ACHN (cell line): ENCODE data around the gene PCDHGB7.
"Not testable (repeated sequence)": the region's sequence is repeated elsewhere in the genome, so short reads cannot be mapped to it uniquely, and the experiment has no call there.

ENCODE experiments used
- DNase-seq: peaks from one replicate; pipeline ENCODE4 v3.0.0-alpha.2; 2015
- in situ Hi-C: cut with HindIII; loops from 2 replicates; pipeline ENCODE4 v1.10.0; 2017; ENCODE audit warnings: low sequenced_read_pairs, low pct_ligation_motif_present, low pct_unique_long_range_greater_than_20kb

Gene PCDHGB7

DNA sequence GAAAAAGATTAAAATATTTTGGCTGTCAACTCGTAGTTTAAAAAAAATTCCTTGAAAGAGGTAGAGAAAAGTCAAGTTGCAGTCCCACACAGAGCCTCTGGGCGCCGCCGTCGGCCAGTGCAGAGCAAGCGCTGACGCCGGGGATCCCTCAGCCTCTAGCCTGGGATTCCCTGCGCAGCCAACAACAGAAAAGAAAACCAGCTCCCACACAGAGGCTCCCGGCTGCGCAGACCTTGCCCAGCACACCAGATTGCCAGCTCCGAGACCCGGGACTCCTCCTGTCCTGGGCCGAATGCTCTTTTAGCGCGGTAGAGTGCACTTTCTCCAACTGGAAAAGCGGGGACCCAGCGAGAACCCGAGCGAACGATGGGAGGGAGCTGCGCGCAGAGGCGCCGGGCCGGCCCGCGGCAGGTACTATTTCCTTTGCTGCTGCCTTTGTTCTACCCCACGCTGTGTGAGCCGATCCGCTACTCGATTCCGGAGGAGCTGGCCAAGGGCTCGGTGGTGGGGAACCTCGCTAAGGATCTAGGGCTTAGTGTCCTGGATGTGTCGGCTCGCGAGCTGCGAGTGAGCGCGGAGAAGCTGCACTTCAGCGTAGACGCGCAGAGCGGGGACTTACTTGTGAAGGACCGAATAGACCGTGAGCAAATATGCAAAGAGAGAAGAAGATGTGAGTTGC lies at the start of gene PCDHGB7:
PCDHGB7 (plus strand) TSS at position 184 of the 679 bp plus-strand sequence; CDS start at position 367, 183 bp downstream.
- in situ Hi-C loops, result not testable (repeated sequence)
- DNase-seq, result peak; percentile 78

DNA sequence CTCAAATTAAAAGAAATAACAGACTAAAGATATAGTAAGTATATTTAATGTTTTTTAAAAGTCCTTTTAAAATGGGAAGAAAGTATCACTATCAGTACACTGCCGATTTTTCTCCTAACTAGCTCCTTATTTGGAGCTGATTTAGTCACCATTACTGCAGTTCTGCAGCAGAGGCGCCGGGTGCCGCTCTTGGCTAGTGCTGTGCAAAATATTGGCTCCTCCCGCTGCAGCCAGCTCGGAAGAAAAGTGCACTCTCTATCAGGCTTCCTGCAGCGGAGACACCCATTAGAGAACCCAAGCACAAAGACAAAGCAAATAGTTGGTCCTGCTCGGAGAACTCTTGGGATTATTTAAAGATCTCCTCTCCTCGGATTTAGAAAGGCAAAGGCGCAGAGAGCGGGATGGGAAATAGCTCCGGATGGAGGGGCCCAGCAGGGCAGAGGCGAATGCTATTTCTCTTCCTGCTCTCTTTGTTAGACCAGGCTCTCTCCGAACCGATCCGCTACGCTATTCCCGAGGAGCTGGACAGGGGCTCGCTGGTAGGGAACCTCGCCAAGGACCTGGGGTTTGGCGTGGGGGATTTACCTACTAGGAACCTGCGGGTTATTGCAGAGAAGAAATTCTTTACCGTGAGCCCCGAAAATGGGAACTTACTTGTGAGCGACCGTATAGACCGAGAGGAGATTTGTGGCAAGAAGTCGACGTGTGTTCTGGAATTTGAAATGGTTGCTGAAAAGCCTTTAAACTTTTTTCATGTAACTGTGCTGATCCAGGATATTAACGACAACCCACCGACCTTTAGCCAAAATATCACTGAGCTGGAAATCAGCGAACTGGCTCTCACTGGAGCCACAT lies 47.3 kb upstream of the PCDHGB7 start, which contains the start of gene PCDHGB3:
PCDHGB3 (plus strand) TSS at position 249 of the 855 bp plus-strand sequence; CDS start at position 402, 153 bp downstream.
- in situ Hi-C loops, result no loop called here
- peak; percentile 19 for DNase-seq

DNA sequence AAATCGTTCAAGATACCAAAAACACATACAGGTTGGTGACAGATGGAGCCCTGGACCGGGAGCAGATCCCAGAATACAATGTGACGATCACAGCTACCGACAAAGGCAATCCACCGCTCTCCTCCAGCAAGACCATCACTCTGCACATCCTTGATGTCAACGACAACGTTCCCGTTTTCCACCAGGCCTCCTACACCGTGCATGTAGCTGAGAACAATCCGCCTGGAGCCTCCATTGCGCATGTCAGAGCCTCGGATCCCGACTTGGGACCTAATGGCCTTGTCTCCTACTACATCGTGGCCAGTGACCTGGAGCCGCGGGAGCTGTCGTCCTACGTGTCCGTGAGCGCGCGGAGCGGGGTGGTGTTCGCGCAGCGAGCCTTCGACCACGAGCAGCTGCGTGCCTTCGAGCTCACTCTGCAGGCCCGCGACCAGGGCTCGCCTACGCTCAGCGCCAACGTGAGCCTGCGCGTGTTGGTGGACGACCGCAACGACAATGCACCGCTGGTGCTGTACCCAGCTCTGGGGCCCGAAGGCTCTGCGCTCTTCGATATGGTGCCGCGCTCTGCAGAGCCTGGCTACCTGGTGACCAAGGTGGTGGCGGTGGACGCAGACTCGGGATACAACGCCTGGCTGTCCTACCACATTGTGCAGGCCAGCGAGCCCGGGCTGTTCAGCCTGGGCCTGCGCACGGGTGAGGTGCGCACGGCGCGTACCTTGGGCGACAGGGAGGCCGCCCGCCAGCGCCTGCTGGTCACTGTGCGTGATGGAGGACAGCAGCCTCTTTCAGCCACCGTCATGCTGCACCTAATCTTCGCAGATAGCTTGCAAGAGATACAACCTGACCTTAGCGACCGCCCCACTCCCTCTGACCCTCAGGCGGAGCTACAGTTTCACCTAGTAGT lies 45.7 kb upstream of the PCDHGB7 start:
- no peak for DNase-seq
- in situ Hi-C loops, result no loop called here

DNA sequence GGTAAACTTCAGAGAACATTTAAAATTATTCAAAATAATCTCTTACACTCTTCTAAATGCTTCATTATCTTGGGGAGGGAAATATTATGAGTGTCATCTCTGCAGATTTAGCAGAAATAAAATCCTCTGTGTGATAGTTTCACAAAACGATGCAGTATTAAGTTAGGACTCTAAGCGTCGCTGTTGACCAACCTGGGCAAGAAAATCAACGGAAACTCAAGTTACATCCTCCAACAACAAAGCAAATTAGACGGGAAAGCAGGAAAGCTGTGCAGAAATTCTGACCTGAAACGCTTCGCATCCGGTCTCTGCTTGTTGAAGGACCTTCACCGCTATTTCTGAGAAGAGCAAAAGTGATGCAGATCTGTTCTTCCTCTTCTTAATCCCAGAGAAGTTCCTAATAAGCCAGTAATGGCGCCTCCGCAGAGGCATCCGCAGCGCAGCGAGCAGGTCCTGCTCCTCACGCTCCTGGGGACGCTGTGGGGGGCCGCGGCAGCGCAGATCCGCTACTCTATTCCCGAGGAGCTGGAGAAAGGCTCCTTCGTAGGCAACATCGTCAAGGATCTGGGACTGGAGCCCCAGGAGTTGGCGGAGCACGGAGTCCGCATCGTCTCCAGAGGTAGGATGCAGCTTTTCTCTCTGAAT lies 43.7 kb upstream of the PCDHGB7 start, which contains the start of gene PCDHGA6:
PCDHGA6 (plus strand) TSS at position 219 of the 645 bp plus-strand sequence; CDS start at position 412, 193 bp downstream.
- in situ Hi-C loops, result no loop called here

DNA sequence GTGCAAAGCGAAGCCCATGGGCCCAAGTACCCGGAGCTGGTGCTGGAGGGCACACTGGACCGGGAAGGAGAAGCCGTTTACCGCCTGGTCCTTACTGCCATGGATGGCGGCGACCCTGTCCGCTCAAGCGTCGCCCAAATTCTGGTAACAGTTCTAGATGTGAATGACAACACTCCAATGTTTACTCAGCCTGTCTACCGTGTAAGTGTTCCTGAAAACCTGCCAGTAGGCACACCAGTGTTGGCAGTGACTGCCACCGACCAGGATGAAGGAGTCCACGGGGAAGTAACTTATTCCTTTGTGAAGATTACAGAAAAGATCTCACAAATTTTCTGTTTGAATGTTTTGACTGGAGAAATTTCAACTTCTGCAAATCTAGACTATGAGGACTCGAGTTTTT lies 42.9 kb upstream of the PCDHGB7 start:
- in situ Hi-C loops, result no loop called here
- DNase-seq, result no peak

More for the DNA sequence above, 43.7 kb upstream of the PCDHGB7 start, which contains the start of gene PCDHGA6:
- DNase-seq, result peak; percentile 40

DNA sequence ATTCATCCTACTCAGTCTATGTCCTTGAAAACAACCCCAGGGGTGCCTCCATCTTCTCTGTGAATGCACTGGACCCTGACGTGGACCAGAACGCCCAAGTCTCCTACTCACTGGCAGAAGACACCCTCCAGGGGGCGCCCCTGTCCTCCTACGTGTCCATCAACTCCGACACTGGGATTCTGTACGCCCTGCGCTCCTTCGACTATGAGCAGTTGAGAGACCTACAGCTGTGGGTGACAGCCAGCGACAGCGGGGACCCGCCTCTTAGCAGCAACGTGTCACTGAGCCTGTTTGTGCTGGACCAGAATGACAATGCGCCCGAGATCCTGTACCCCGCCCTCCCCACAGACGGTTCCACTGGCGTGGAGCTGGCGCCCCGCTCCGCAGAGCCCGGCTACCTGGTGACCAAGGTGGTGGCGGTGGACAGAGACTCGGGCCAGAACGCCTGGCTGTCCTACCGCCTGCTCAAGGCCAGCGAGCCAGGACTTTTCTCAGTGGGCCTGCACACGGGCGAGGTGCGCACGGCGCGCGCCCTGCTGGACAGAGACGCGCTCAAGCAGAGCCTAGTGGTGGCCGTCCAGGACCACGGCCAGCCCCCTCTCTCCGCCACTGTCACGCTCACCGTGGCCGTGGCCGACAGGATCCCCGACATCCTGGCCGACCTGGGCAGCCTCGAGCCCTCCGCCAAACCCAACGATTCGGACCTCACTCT lies 41.9 kb upstream of the PCDHGB7 start:
- DNase-seq, in situ Hi-C loops: not testable (repeated sequence)

DNA sequence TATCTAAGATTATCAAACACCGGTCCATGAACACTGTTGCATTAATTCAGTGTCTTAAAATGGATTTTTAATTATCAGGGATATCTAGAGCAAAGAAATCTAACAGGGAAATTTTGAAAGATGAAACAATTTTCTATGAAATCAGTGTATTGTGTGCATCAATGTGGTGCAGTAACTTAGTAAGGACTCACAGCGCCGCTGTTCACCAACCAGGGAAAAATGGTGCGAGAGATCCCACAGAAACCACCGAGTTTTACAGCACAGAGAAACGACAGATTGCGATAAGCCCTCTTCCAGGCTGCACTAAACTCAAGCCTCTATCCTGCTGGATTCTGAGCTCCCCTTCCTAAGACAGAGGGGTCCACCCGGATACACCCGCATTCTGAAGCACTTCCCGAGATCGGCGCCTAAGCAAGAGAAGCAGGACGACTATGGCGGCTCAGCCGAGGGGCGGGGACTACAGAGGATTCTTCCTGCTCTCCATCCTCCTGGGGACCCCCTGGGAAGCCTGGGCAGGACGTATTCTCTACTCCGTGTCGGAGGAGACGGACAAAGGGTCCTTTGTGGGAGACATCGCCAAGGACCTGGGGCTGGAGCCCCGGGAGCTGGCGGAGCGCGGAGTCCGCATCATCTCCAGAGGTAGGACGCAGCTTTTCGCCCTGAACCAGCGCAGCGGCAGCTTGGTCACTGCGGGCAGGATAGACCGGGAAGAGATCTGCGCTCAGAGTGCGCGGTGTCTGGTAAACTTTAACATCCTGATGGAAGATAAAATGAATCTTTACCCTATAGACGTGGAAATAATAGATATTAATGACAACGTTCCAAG lies 34.8 kb upstream of the PCDHGB7 start, which contains the start of gene PCDHGA7:
PCDHGA7 (plus strand) TSS at position 274 of the 826 bp plus-strand sequence; CDS start at position 432, 158 bp downstream.
- DNase-seq, result peak; percentile 60
- in situ Hi-C loops, result no loop called here

DNA sequence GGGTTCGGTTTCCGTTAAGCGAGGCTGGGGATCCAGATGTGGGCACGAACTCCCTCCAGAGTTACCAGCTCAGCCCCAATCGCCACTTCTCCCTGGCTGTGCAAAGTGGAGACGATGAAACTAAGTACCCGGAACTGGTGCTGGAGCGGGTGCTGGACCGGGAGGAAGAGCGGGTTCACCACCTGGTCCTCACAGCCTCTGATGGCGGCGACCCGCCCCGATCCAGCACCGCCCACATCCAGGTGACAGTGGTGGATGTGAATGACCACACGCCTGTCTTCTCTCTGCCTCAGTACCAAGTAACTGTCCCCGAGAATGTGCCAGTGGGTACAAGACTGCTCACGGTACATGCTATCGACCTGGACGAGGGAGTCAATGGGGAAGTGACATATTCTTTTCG lies 34.1 kb upstream of the PCDHGB7 start:
- no peak for DNase-seq
- in situ Hi-C loops, result no loop called here

DNA sequence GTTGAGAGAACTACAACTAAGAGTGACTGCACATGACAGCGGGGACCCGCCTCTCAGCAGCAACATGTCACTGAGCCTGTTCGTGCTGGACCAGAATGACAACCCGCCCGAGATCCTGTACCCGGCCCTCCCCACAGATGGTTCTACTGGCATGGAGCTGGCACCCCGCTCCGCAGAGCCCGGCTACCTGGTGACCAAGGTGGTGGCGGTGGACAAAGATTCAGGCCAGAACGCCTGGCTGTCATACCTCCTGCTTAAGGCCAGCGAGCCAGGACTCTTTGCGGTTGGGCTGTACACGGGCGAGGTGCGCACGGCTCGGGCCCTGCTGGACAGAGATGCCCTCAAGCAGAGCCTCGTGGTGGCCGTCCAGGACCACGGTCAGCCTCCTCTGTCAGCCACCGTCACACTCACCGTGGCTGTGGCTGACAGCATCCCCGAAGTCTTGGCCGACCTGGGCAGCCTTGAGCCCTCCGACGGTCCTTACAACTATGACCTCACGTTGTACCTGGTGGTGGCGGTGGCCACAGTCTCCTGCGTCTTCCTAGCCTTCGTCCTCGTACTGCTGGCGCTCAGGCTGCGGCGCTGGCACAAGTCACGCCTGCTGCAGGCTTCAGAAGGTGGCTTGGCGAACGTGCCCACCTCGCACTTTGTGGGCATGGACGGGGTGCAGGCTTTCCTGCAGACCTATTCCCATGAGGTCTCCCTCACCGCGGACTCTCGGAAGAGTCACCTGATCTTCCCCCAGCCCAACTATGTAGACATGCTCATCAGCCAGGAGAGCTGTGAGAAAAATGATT lies 32.8 kb upstream of the PCDHGB7 start:
- no peak for DNase-seq
- in situ Hi-C loops, result no loop called here

DNA sequence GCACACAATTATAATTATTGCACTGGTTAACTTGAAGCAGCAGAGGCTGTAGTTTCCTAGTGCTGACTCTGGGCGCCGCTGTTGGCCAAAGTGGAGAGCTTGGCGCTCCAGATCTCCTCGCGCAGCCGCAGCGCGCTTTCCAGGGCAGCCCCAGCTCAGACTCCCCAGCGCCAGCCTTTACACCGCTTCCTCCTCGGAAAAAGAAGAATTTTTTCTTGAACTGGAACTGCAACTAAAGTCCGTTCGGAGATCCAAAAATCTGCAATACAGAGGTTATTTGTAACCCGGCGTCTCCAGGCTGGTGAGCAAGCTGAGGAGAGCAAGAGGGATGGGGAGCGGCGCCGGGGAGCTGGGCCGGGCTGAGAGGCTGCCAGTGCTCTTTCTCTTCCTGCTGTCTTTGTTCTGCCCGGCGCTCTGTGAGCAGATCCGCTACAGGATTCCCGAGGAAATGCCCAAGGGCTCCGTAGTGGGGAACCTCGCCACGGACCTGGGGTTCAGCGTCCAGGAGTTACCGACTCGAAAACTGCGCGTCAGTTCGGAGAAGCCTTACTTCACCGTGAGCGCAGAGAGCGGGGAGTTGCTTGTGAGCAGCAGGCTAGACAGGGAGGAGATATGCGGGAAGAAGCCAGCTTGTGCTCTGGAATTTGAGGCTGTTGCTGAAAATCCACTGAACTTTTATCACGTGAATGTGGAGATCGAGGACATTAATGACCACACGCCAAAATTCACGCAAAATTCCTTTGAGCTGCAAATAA lies 29.7 kb upstream of the PCDHGB7 start, which contains the start of gene PCDHGB4:
PCDHGB4 (plus strand) TSS at position 142 of the 755 bp plus-strand sequence; CDS start at position 329, 187 bp downstream.
- DNase-seq, in situ Hi-C loops: not testable (repeated sequence)

DNA sequence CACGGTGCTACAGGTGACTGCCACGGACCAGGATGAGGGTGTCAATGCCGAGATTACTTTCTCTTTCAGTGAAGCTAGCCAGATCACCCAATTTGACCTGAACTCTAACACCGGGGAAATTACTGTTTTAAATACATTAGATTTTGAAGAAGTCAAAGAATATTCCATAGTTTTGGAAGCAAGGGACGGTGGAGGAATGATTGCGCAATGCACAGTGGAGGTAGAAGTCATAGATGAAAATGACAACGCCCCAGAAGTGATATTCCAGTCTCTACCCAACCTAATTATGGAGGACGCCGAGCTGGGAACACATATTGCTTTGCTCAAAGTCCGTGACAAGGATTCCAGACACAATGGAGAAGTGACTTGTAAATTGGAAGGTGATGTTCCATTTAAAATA lies 28.8 kb upstream of the PCDHGB7 start:
- DNase-seq, result no peak
- in situ Hi-C loops, result no loop called here

DNA sequence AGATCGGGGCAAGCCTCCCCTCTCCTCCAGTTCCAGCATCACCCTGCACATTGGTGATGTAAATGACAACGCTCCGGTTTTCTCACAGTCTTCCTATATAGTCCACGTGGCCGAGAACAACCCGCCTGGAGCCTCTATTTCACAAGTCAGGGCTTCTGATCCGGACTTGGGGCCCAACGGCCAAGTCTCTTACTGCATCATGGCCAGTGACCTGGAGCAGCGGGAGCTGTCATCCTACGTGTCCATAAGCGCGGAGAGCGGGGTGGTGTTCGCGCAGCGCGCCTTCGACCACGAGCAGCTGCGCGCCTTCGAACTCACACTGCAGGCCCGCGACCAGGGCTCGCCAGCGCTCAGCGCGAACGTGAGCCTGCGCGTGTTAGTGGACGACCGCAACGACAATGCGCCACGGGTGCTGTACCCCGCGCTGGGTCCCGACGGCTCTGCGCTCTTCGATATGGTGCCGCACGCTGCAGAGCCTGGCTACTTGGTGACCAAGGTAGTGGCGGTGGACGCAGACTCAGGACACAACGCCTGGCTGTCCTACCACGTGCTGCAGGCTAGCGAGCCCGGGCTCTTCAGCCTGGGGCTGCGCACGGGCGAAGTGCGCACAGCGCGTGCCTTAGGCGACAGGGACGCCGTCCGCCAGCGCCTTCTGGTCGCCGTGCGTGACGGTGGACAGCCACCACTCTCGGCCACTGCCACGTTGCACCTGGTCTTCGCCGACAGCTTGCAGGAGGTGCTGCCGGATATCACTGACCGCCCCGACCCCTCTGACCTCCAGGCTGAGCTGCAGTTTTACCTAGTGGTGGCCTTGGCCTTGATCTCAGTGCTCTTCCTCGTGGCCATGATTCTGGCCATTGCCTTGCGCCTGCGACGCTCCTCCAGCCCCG lies 28.1 kb upstream of the PCDHGB7 start:
- no peak for DNase-seq
- in situ Hi-C loops, result no loop called here

DNA sequence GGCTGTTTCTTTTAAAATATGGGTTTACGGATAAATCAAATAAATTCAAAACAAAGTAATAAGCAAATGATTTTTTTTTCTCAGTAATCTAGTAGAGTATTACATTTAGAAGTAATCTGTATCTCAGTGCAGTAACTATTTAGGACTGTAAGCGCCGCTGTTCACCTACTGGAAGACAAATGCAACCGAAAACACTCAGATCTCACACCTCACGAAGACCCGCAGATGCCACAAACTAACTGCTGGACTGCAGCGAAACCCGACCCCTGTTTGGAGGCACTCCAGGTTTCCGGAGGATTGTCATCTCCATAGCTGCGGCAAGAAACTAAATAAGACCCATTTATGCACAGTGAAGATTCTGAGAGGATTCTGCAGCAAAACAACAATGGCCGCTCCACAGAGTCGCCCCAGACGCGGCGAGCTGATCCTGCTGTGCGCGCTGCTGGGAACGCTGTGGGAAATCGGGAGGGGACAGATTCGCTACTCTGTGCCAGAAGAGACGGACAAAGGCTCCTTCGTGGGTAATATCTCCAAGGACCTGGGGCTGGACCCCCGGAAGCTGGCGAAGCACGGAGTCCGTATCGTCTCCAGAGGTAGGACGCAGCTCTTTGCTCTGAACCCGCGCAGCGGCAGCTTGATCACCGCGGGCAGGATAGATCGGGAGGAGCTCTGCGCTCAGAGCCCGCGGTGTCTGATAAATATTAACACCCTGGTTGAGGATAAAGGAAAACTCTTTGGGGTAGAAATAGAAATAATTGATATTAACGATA lies 24.9 kb upstream of the PCDHGB7 start, which contains the start of gene PCDHGA8:
PCDHGA8 (plus strand) TSS at position 205 of the 770 bp plus-strand sequence; CDS start at position 386, 181 bp downstream.
- DNase-seq, result no peak
- in situ Hi-C loops, result no loop called here
